DOHH2 (cell line): ENCODE measurements around the gene ITGA11.

ENCODE experiments used
- CTCF ChIP-seq: fragments of 200-600 bp; sonication (generic); IDR thresholded peaks from one replicate; pipeline ENCODE4 v1.5.1; 2014; ENCODE audit warnings: antibody characterized with exemption, mild to moderate bottlenecking, low read depth, low read length; ENCODE audit not compliant: poor library complexity, severe bottlenecking
- EZH2phosphoT487 ChIP-seq: fragments of 200-600 bp; sonication (generic); IDR thresholded peaks from 2 replicates; pipeline ENCODE4 v1.6.1; 2017; ENCODE audit warnings: borderline replicate concordance, mild to moderate bottlenecking, antibody characterized with exemption, low read length, moderate library complexity, mixed read lengths

- TF ChIP-seq CTCF (no peak), EZH2phosphoT487 (no peak)
These were observed 23.0 kb downstream of the ITGA11 start for GRCh38 chr15:68408971-68409370.
